SK-N-SH (cell line): Measurements from ENCODE around the gene EPB41L5.
"Not testable (repeated sequence)": the region's sequence is repeated elsewhere in the genome, so short reads cannot be mapped to it uniquely, and the experiment has no call there.

Experiments used
- CTCF ChIP-seq: fragments of 200-600 bp; sonication (generic); IDR thresholded peaks from 2 replicates; pipeline ENCODE4 v1.6.1; 2017; ENCODE audit warnings: antibody characterized with exemption, mild to moderate bottlenecking, moderate library complexity
- EP300 ChIP-seq, 2 experiments: IDR thresholded peaks; 2 replicates each; pipeline versions ENCODE4 v1.4.0 to v1.6.1; 2012; ENCODE audit warnings: borderline replicate concordance in 1 of 2, low read depth in 1 of 2, low read length in 1 of 2
- GABPA ChIP-seq: IDR thresholded peaks from 2 replicates; pipeline ENCODE4 v1.4.0; 2012; ENCODE audit warnings: low read depth, mild to moderate bottlenecking
- PBX3 ChIP-seq: IDR thresholded peaks from 2 replicates; pipeline ENCODE4; 2012
- POLR2AphosphoS5 ChIP-seq: IDR thresholded peaks from 2 replicates; pipeline ENCODE4 v1.6.1; 2012; ENCODE audit warnings: low read depth, low read length
- RAD21 ChIP-seq: IDR thresholded peaks from 2 replicates; pipeline ENCODE4 v1.6.1; 2012; ENCODE audit warnings: mild to moderate bottlenecking, low read length
- RFX5 ChIP-seq: IDR thresholded peaks from 2 replicates; pipeline ENCODE4 v1.6.1; 2012; ENCODE audit warnings: mild to moderate bottlenecking, improper control_type of control experiment, low read length
- SMC3 ChIP-seq: IDR thresholded peaks from 2 replicates; pipeline ENCODE4 v1.6.1; 2012; ENCODE audit warnings: low read depth, low read length, improper control_type of control experiment
- USF2 ChIP-seq: fragments of 150-350 bp; IDR thresholded peaks from 2 replicates; pipeline ENCODE4 v1.6.1; 2017; ENCODE audit warnings: antibody characterized with exemption, low read length, low read depth, borderline replicate concordance

- not testable (repeated sequence) for TF ChIP-seq CTCF; RAD21; EP300 (IDR thresholded peaks at IDR 0.05; ENCODE audit: borderline replicate concordance in 1 of 2, low read depth in 1 of 2, low read length in 1 of 2); PBX3; GABPA; SMC3; RFX5; POLR2AphosphoS5; USF2
Observed at GRCh38 chr2:120158658-120159057, 145.8 kb downstream of the EPB41L5 start.
